SU-DHL-6 (cell line): Measurements from ENCODE around the gene DOK4.

Experiments
- CTCF ChIP-seq: fragments of 200-600 bp; sonication (generic); IDR thresholded peaks from one replicate; pipeline ENCODE4 v1.5.1; 2017; ENCODE audit warnings: antibody characterized with exemption, mild to moderate bottlenecking, low read length, moderate library complexity; ENCODE audit not compliant: insufficient read depth, poor library complexity, severe bottlenecking
- EZH2phosphoT487 ChIP-seq: fragments of 200-600 bp; sonication (generic), shearing (Covaris generic); conservative IDR thresholded peaks from 2 replicates; pipeline ENCODE4 v1.6.1; 2018; ENCODE audit warnings: mild to moderate bottlenecking, antibody characterized with exemption, low read length, moderate library complexity, mixed read lengths

- TF ChIP-seq CTCF (no peak), EZH2phosphoT487 (no peak)
Observed at GRCh38 chr16:57512296-57513001, 26.2 kb upstream of the DOK4 start.
